ENCODE results near the gene SLA2.

SLA2 gene

DNA sequence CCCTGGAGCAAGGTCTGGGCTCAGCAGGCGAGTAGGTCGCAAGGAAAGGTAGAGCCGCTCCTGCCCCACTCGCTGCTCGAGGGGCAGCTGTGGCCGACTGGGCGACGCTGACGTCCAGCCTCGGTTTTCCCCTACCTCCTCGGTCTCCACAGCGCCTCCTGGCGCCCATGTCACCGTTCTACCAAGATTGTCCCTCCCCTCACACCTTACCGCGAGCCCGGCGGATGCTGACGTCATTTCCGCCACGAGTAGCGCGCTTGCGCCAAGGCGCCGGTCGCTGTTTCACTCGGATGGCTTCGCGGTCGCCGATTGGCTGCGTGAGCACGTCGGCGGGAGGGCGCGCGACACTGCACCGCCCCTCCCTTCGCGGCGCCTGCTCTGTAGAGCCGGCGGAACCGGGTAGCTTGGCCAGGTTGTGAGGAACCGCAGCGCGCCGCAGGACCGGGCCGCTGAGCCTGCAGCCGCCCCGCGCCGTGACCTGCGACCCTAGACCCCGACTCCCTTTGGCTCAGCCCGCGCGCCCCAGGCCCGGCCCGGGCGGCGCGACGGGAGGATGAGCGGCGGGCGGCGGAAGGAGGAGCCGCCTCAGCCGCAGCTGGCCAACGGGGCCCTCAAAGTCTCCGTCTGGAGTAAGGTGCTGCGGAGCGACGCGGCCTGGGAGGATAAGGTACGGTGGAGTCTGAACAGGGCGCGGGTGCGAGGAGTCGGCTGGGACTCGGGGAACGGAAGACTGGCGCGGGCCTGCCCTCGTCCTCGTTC, 40.4 kb downstream of the SLA2 start, which contains the start of gene RAB5IF:
Gene RAB5IF (plus strand): TSS at position 381 of the 759 bp plus-strand sequence. CDS start 173 bp downstream, at position 554.
- no peaks in the 10 kb centered on the region for H3K27me3 ChIP-seq (ENCODE audit: control insufficient read depth, insufficient read depth, low read length)
- peaks cover 25% of the 10 kb centered on the region for H3K36me3 ChIP-seq (ENCODE audit: control insufficient read depth, low read depth, low read length)
- H3K9ac ChIP-seq (ENCODE audit: low read length), result peak within 1 kb of the TSS; percentile 81
- no peak within 1 kb of the TSS for H3K27ac ChIP-seq (ENCODE audit: low read length)
- no peaks in the 10 kb centered on the region for H3K9me3 ChIP-seq (ENCODE audit: control insufficient read depth, low read depth, low read length)
- H3K4me3 ChIP-seq (ENCODE audit: low read length), result peak within 1 kb of the TSS; percentile 71
- H3K4me1 ChIP-seq (ENCODE audit: control insufficient read depth, low read depth, low read length), result peaks cover 11% of the 10 kb centered on the region

DNA sequence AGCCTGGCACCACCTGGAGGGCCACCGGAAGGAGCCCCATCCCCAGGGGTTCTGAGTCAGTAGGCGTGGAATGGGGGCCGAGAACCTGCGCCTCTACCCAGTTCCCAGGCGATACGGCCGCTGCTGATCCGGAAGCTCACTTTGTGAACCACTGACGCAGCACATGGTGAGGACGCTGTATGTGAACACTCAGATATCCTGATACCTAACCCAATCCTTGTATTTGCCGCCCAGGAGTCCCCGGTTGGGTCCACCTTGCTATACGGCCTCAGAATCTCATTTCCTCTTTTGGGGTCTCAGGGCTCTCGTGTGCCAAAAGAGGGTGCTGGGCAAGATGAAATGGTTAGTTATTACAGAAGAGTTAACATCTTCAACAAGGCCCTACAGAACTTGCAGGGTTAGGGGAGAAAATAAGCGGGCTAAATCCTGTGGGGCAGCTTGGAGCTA, 41.0 kb downstream of the SLA2 start:
- Histone ChIP-seq H3K4me1 (ENCODE audit: control insufficient read depth, low read depth, low read length) (peaks cover 11% of the 10 kb centered on the region), H3K4me3 (ENCODE audit: low read length) (no peak overlapping the region), H3K27ac (ENCODE audit: low read length) (no peak overlapping the region), H3K36me3 (ENCODE audit: control insufficient read depth, low read depth, low read length) (peaks cover 21% of the 10 kb centered on the region), H3K9ac (ENCODE audit: low read length) (peak overlapping the region; percentile 42), H3K27me3 (ENCODE audit: control insufficient read depth, insufficient read depth, low read length) (no peaks in the 10 kb centered on the region), H3K9me3 (ENCODE audit: control insufficient read depth, low read depth, low read length) (no peaks in the 10 kb centered on the region)

DNA sequence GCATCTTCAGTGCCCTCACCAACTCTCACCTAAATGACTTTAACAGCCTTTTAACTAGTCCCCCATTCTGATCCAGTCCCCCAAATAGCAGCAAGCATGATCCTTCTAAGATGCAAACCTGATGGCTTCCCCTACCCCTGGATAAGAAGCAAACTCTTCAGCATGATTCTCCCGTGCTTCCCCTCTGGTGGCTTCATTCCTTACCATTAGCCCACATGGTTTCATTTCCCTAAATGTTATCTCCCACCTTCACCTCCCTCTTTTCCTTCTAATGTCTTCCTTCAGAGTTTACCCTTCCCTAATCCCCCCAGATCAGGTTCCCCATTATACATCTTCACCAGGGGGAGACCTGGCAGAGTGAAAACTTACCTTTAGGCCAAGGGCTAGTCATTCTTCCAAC, 44.5 kb downstream of the SLA2 start:
- no peak overlapping the region for H3K9ac ChIP-seq (ENCODE audit: low read length)

DNA sequence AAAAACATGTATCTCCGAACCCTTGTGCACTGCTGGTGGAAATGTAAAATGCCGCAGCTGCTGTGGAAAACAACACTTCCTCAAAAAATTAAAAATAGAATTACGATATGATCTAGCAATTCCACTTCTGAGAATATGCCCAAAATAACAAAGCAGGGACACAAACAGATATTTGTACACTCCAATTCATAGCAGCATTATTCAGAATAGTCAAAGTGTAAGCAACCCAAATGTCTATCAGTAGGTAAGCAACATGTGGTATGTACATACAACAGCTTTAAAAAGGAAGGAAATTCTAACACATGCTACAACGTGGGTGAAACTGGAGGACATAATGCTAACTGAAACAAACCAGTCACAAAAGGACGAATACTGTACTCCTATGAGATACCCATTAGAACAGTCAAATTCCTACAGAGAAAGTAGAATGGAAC, 46.1 kb downstream of the SLA2 start:
- H3K9me3 ChIP-seq (ENCODE audit: control insufficient read depth, low read depth, low read length), result no peaks in the 10 kb centered on the region
- no peak overlapping the region for H3K27ac ChIP-seq (ENCODE audit: low read length)

More for the DNA sequence above, 44.5 kb downstream of the SLA2 start:
- Histone ChIP-seq H3K4me1 (ENCODE audit: control insufficient read depth, low read depth, low read length) (peaks cover 23% of the 10 kb centered on the region), H3K27ac (ENCODE audit: low read length) (no peak overlapping the region), H3K36me3 (ENCODE audit: control insufficient read depth, low read depth, low read length) (no peaks in the 10 kb centered on the region), H3K4me3 (ENCODE audit: low read length) (no peak overlapping the region), H3K9me3 (ENCODE audit: control insufficient read depth, low read depth, low read length) (no peaks in the 10 kb centered on the region), H3K27me3 (ENCODE audit: control insufficient read depth, insufficient read depth, low read length) (no peaks in the 10 kb centered on the region)

GRCh38 chr20:36593347-36593929, 52.6 kb downstream of the SLA2 start:
- Histone ChIP-seq H3K36me3 (ENCODE audit: control insufficient read depth, low read depth, low read length) (peaks cover 11% of the 10 kb centered on the region), H3K27ac (ENCODE audit: low read length) (no peak overlapping the region), H3K9me3 (ENCODE audit: control insufficient read depth, low read depth, low read length) (no peaks in the 10 kb centered on the region), H3K4me1 (ENCODE audit: control insufficient read depth, low read depth, low read length) (peaks cover 21% of the 10 kb centered on the region), H3K9ac (ENCODE audit: low read length) (no peak overlapping the region), H3K27me3 (ENCODE audit: control insufficient read depth, insufficient read depth, low read length) (no peaks in the 10 kb centered on the region), H3K4me3 (ENCODE audit: low read length) (no peak overlapping the region)

More for the DNA sequence above, 46.1 kb downstream of the SLA2 start:
- H3K36me3 ChIP-seq (ENCODE audit: control insufficient read depth, low read depth, low read length), result no peaks in the 10 kb centered on the region
- no peaks in the 10 kb centered on the region for H3K27me3 ChIP-seq (ENCODE audit: control insufficient read depth, insufficient read depth, low read length)
- no peak overlapping the region for H3K9ac ChIP-seq (ENCODE audit: low read length)
- H3K4me3 ChIP-seq (ENCODE audit: low read length), result no peak overlapping the region
- peaks cover 19% of the 10 kb centered on the region for H3K4me1 ChIP-seq (ENCODE audit: control insufficient read depth, low read depth, low read length)

- peaks cover 16% of the 10 kb centered on the region for H3K4me1 ChIP-seq (ENCODE audit: control insufficient read depth, low read depth, low read length)
- H3K4me3 ChIP-seq (ENCODE audit: low read length), result no peak overlapping the region
- H3K27ac ChIP-seq (ENCODE audit: low read length), result no peak overlapping the region
- H3K36me3 ChIP-seq (ENCODE audit: control insufficient read depth, low read depth, low read length), result peaks cover 11% of the 10 kb centered on the region
- H3K9ac ChIP-seq (ENCODE audit: low read length), result no peak overlapping the region
- no peaks in the 10 kb centered on the region for H3K27me3 ChIP-seq (ENCODE audit: control insufficient read depth, insufficient read depth, low read length)
- H3K9me3 ChIP-seq (ENCODE audit: control insufficient read depth, low read depth, low read length), result no peaks in the 10 kb centered on the region
These were observed 53.9 kb downstream of the SLA2 start for GRCh38 chr20:36591854-36592641.

- H3K4me3 ChIP-seq (ENCODE audit: low read length), result no peak overlapping the region
- peaks cover 11% of the 10 kb centered on the region for H3K36me3 ChIP-seq (ENCODE audit: control insufficient read depth, low read depth, low read length)
- no peak overlapping the region for H3K27ac ChIP-seq (ENCODE audit: low read length)
- H3K4me1 ChIP-seq (ENCODE audit: control insufficient read depth, low read depth, low read length), result peaks cover 23% of the 10 kb centered on the region
- no peaks in the 10 kb centered on the region for H3K9me3 ChIP-seq (ENCODE audit: control insufficient read depth, low read depth, low read length)
- no peak overlapping the region for H3K9ac ChIP-seq (ENCODE audit: low read length)
- no peaks in the 10 kb centered on the region for H3K27me3 ChIP-seq (ENCODE audit: control insufficient read depth, insufficient read depth, low read length)
These were observed 54.7 kb downstream of the SLA2 start for GRCh38 chr20:36591281-36591680.

GRCh38 chr20:36587388-36588070, 58.5 kb downstream of the SLA2 start:
- Histone ChIP-seq H3K4me3 (ENCODE audit: low read length) (no peak overlapping the region), H3K9me3 (ENCODE audit: control insufficient read depth, low read depth, low read length) (no peaks in the 10 kb centered on the region), H3K36me3 (ENCODE audit: control insufficient read depth, low read depth, low read length) (peaks cover 10% of the 10 kb centered on the region), H3K27ac (ENCODE audit: low read length) (no peak overlapping the region), H3K4me1 (ENCODE audit: control insufficient read depth, low read depth, low read length) (peaks cover 38% of the 10 kb centered on the region), H3K27me3 (ENCODE audit: control insufficient read depth, insufficient read depth, low read length) (no peaks in the 10 kb centered on the region), H3K9ac (ENCODE audit: low read length) (no peak overlapping the region)

DNA sequence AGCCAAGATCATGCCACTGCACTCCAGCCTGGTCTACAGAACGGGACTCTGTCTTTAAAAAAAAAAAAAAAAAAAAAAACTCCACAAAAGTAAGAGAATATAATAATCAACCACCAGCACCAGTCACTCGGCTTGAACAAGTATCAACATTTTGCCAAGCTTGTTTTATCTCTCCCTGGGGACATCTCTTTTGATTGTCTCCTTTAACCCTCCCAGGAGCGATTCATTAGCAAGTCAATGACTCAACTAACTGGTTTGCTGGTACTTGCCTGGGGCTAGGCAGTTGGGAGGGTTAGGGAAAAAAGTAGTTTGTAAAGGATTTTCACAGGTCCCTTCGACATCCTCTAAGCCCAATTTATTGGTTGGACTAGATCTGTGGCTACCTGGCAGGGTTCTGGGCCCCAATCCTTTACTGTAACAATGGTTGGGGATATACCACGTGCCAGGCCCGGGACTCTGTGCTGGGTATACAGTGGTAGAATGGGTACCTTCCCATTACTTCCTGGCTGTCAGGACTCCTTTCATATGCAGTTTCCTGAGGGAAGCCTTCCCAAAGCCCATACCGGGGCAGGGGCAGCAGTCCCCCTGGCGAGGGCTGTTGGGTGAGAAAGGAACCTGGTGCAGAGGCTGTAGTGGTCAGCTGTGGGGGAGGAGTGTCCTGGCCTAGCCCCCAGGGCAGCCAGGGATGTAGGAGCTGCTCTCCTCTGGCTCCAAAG, 60.4 kb downstream of the SLA2 start:
- peak overlapping the region; percentile 54 for H3K27ac ChIP-seq (ENCODE audit: low read length)

DNA sequence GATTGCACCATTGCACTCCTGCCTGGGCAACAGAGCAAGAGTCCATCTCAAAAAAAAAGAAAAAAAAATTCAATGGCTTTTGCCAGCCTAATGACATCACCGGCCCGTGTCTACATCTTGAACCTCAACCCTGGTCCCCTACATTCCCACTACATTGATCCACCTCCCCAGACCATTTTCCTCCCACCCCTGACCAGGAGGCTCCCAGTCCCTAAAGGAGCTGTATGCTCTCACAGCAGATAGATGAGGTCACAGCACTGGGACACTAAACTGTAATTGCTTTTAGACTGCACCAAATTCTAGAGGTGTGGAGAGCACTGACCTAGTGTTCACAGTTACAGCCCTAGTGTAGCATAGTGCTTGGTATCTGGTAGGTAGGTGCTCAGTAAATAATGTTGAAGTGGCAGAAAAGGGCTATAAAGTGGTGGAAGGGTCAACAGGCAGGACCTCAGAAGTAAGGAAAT, 61.9 kb downstream of the SLA2 start:
- Histone ChIP-seq H3K27ac (ENCODE audit: low read length) (no peak overlapping the region), H3K9ac (ENCODE audit: low read length) (no peak overlapping the region), H3K36me3 (ENCODE audit: control insufficient read depth, low read depth, low read length) (peaks cover 38% of the 10 kb centered on the region), H3K27me3 (ENCODE audit: control insufficient read depth, insufficient read depth, low read length) (no peaks in the 10 kb centered on the region), H3K9me3 (ENCODE audit: control insufficient read depth, low read depth, low read length) (no peaks in the 10 kb centered on the region), H3K4me3 (ENCODE audit: low read length) (no peak overlapping the region), H3K4me1 (ENCODE audit: control insufficient read depth, low read depth, low read length) (peaks cover 31% of the 10 kb centered on the region)

More for the DNA sequence above, 60.4 kb downstream of the SLA2 start:
- Histone ChIP-seq H3K9me3 (ENCODE audit: control insufficient read depth, low read depth, low read length) (no peaks in the 10 kb centered on the region), H3K9ac (ENCODE audit: low read length) (peak overlapping the region; percentile 47), H3K36me3 (ENCODE audit: control insufficient read depth, low read depth, low read length) (peaks cover 24% of the 10 kb centered on the region), H3K27me3 (ENCODE audit: control insufficient read depth, insufficient read depth, low read length) (no peaks in the 10 kb centered on the region), H3K4me3 (ENCODE audit: low read length) (peak overlapping the region; percentile 46), H3K4me1 (ENCODE audit: control insufficient read depth, low read depth, low read length) (peaks cover 31% of the 10 kb centered on the region)

All from iPS-18a (cell line).